D721Med (cell line): ENCODE measurements around the gene ATCAY.

Experiments
- DNase-seq: peaks from one replicate; pipeline ENCODE4 v3.0.0; 2011; ENCODE audit warnings: low spot score; ENCODE audit not compliant: insufficient read length
- FAIRE-seq: peaks from 2 replicates; lab custom pipeline; 2011; peaks lifted over from hg19 to GRCh38; lab: Jason Lieb, UNC
- CTCF ChIP-seq: IDR thresholded peaks from 2 replicates; pipeline ENCODE4 v1.5.1; 2012; ENCODE audit warnings: mild to moderate bottlenecking, control low read depth; ENCODE audit not compliant: insufficient read depth; ENCODE audit errors: missing control alignments

The ATCAY gene

GRCh38 chr19:3836887-3837286 lies 43.6 kb upstream of the ATCAY start:
- no peak for FAIRE-seq
- DNase-seq = no peak
- no peak for TF ChIP-seq CTCF

- peak; percentile 51 for FAIRE-seq
- DNase-seq = no peak
- TF ChIP-seq CTCF = no peak
These were observed 43.2 kb upstream of the ATCAY start for GRCh38 chr19:3837332-3837731.

GRCh38 chr19:3837922-3838321 lies 42.6 kb upstream of the ATCAY start:
- DNase-seq = no peak
- no peak for FAIRE-seq
- TF ChIP-seq CTCF = no peak

GRCh38 chr19:3838661-3839060 lies 41.8 kb upstream of the ATCAY start:
- no peak for TF ChIP-seq CTCF
- no peak for FAIRE-seq
- DNase-seq = no peak

- FAIRE-seq = no peak
- no peak for DNase-seq
- no peak for TF ChIP-seq CTCF
These were observed 40.5 kb upstream of the ATCAY start for GRCh38 chr19:3839941-3840340.

GRCh38 chr19:3840804-3841203 lies 39.7 kb upstream of the ATCAY start:
- no peak for DNase-seq
- FAIRE-seq = no peak
- TF ChIP-seq CTCF = no peak

- DNase-seq (no peak), FAIRE-seq (no peak)
- no peak for TF ChIP-seq CTCF
These were observed 37.5 kb upstream of the ATCAY start for GRCh38 chr19:3842948-3843347.
